HL-60 (cell line): ENCODE results near the gene GCSH.

Source experiments
- DNase-seq, 2 experiments: peaks; one replicate each; pipeline ENCODE4 v3.0.0-alpha.2; 2010 to 2020; ENCODE audit warnings: low read depth in 1 of 2, low spot score in 1 of 2
- H3K27ac ChIP-seq: fragments of 250-450 bp; sonication (Bioruptor Pico); replicated peaks from 2 replicates; pipeline ENCODE4 v1.5.1; 2020; ENCODE audit warnings: mild to moderate bottlenecking, moderate library complexity
- H3K27me3 ChIP-seq: fragments of 250-450 bp; sonication (Bioruptor Pico); 2 replicates; pipeline ENCODE4 v1.5.1; 2021; ENCODE audit warnings: mild to moderate bottlenecking, moderate library complexity; ENCODE audit not compliant: insufficient read depth, poor library complexity, severe bottlenecking
- H3K4me3 ChIP-seq: replicated peaks from 2 replicates; pipeline ENCODE4 v1.5.1; 2011; ENCODE audit warnings: mild to moderate bottlenecking, control low read depth, low read length; ENCODE audit not compliant: insufficient read depth
- CTCF ChIP-seq: IDR thresholded peaks from one replicate; pipeline ENCODE4 v1.5.1; 2011; ENCODE audit warnings: low read length, control low read depth, inconsistent platforms; ENCODE audit not compliant: insufficient read depth
- GABPA ChIP-seq: IDR thresholded peaks from 2 replicates; pipeline ENCODE4 v1.6.1; 2012; ENCODE audit warnings: low read depth
- POLR2AphosphoS5 ChIP-seq: IDR thresholded peaks from 2 replicates; pipeline ENCODE4 v1.6.1; 2012; ENCODE audit warnings: low read depth
- REST ChIP-seq: IDR thresholded peaks from 2 replicates; pipeline ENCODE4 v1.6.1; 2012; ENCODE audit warnings: low read depth; ENCODE audit not compliant: insufficient replicate concordance
- SPI1 ChIP-seq: IDR thresholded peaks from 2 replicates; pipeline ENCODE4 v1.6.1; 2012; ENCODE audit warnings: low read depth, mild to moderate bottlenecking, borderline replicate concordance

The GCSH gene

GRCh38 chr16:81140930-81141780, 45.0 kb upstream of the GCSH start:
- Histone ChIP-seq H3K27ac (no peak overlapping the region), H3K4me3 (no peak overlapping the region), H3K27me3 (no peaks in the 10 kb centered on the region)
- no peak for DNase-seq
- no peak for TF ChIP-seq GABPA

GRCh38 chr16:81138831-81139557, 42.8 kb upstream of the GCSH start:
- no peaks in the 10 kb centered on the region for H3K27me3 ChIP-seq
- no peak overlapping the region for H3K4me3 ChIP-seq
- no peak for TF ChIP-seq GABPA
- TF ChIP-seq POLR2AphosphoS5 = no peak
- no peak for TF ChIP-seq CTCF
- TF ChIP-seq SPI1 = no peak
- TF ChIP-seq REST = no peak
- no peak overlapping the region for H3K27ac ChIP-seq
- DNase-seq = no peak

- DNase-seq = no peak
- TF ChIP-seq CTCF (no peak), REST (no peak), POLR2AphosphoS5 (no peak), GABPA (no peak), SPI1 (no peak)
- H3K4me3 ChIP-seq = no peak overlapping the region
- no peaks in the 10 kb centered on the region for H3K27me3 ChIP-seq
- H3K27ac ChIP-seq = no peak overlapping the region
These were observed 41.6 kb upstream of the GCSH start for GRCh38 chr16:81137754-81138153.

- Histone ChIP-seq H3K27ac (no peak overlapping the region), H3K4me3 (no peak overlapping the region), H3K27me3 (no peaks in the 10 kb centered on the region)
- TF ChIP-seq GABPA = no peak
- no peak for TF ChIP-seq CTCF
- TF ChIP-seq POLR2AphosphoS5 = no peak
- TF ChIP-seq REST = no peak
- TF ChIP-seq SPI1 = no peak
- no peak for DNase-seq
These were observed 40.5 kb upstream of the GCSH start for GRCh38 chr16:81136390-81137335.
